ENCODE data around the gene SPATA6L.
"Not testable (repeated sequence)": the region's sequence is repeated elsewhere in the genome, so short reads cannot be mapped to it uniquely, and the experiment has no call there.

Gene SPATA6L

GRCh38 chr9:4656196-4656595 lies 10.1 kb downstream of the SPATA6L start:
- not testable (repeated sequence) for H3K27ac ChIP-seq, H3K4me3 ChIP-seq

GRCh38 chr9:4654538-4654937 lies 11.7 kb downstream of the SPATA6L start:
- Histone ChIP-seq H3K27ac (no peak overlapping the region), H3K4me3 (no peak overlapping the region)

- Histone ChIP-seq H3K27ac (no peak overlapping the region), H3K4me3 (no peak overlapping the region)
Observed at GRCh38 chr9:4654084-4654483, 12.2 kb downstream of the SPATA6L start.

- H3K27ac ChIP-seq = no peak overlapping the region
Observed at GRCh38 chr9:4642351-4642750, 23.9 kb downstream of the SPATA6L start.

GRCh38 chr9:4640027-4640426 lies 26.3 kb downstream of the SPATA6L start:
- Histone ChIP-seq H3K4me3 (no peak overlapping the region), H3K27ac (no peak overlapping the region)

More at GRCh38 chr9:4642351-4642750, 23.9 kb downstream of the SPATA6L start:
- no peak overlapping the region for H3K4me3 ChIP-seq

GRCh38 chr9:4639420-4639819 lies 26.9 kb downstream of the SPATA6L start:
- H3K4me3 ChIP-seq = no peak overlapping the region
- H3K27ac ChIP-seq = no peak overlapping the region

- no peak overlapping the region for H3K27ac ChIP-seq
Observed at GRCh38 chr9:4638968-4639367, 27.3 kb downstream of the SPATA6L start.

GRCh38 chr9:4630836-4631235 lies 35.4 kb downstream of the SPATA6L start:
- Histone ChIP-seq H3K27ac (no peak overlapping the region), H3K4me3 (no peak overlapping the region)

More at GRCh38 chr9:4638968-4639367, 27.3 kb downstream of the SPATA6L start:
- H3K4me3 ChIP-seq = no peak overlapping the region

GRCh38 chr9:4622016-4622415 lies 44.3 kb downstream of the SPATA6L start:
- H3K27ac ChIP-seq = no peak overlapping the region
- H3K4me3 ChIP-seq = no peak overlapping the region

- Histone ChIP-seq H3K27ac (no peak overlapping the region), H3K4me3 (no peak overlapping the region)
Observed at GRCh38 chr9:4620881-4621555, 45.3 kb downstream of the SPATA6L start.

GRCh38 chr9:4620057-4620765 lies 46.1 kb downstream of the SPATA6L start:
- Histone ChIP-seq H3K27ac (no peak overlapping the region), H3K4me3 (no peak overlapping the region)

GRCh38 chr9:4618700-4619099 lies 47.6 kb downstream of the SPATA6L start:
- H3K27ac ChIP-seq = no peak overlapping the region
- no peak overlapping the region for H3K4me3 ChIP-seq

GRCh38 chr9:4617752-4618151 lies 48.5 kb downstream of the SPATA6L start:
- no peak overlapping the region for H3K27ac ChIP-seq

GRCh38 chr9:4615778-4616177 lies 50.5 kb downstream of the SPATA6L start:
- no peak overlapping the region for H3K4me3 ChIP-seq
- H3K27ac ChIP-seq = peak overlapping the region in 2 of 21 experiments; percentile 11 to 31

More at GRCh38 chr9:4617752-4618151, 48.5 kb downstream of the SPATA6L start:
- no peak overlapping the region for H3K4me3 ChIP-seq

GRCh38 chr9:4615251-4615650 lies 51.0 kb downstream of the SPATA6L start:
- Histone ChIP-seq H3K27ac (peak overlapping the region in 2 of 21 experiments; percentile 11 to 38), H3K4me3 (no peak overlapping the region)

- Histone ChIP-seq H3K27ac (no peak overlapping the region), H3K4me3 (no peak overlapping the region)
Observed at GRCh38 chr9:4614627-4615026, 51.7 kb downstream of the SPATA6L start.

- H3K4me3 ChIP-seq = not testable (repeated sequence)
Observed at GRCh38 chr9:4606033-4606432, 60.2 kb downstream of the SPATA6L start.

GRCh38 chr9:4604678-4605095 lies 61.6 kb downstream of the SPATA6L start:
- Histone ChIP-seq H3K4me3 (no peak overlapping the region), H3K27ac (no peak overlapping the region)

More at GRCh38 chr9:4606033-4606432, 60.2 kb downstream of the SPATA6L start:
- H3K27ac ChIP-seq = not testable (repeated sequence)

GRCh38 chr9:4603830-4604229 lies 62.5 kb downstream of the SPATA6L start:
- H3K4me3 ChIP-seq = no peak overlapping the region
- no peak overlapping the region for H3K27ac ChIP-seq

- H3K27ac ChIP-seq = no peak overlapping the region
- H3K4me3 ChIP-seq = no peak overlapping the region
Observed at GRCh38 chr9:4600368-4600767, 65.9 kb downstream of the SPATA6L start.

All from skin epidermis (tissue), 12 donors.